Activated T-cell treated with anti-CD3 and anti-CD28 coated beads, Interleukin-2, amount 50 U/mL, for 24 hours (primary cell): ENCODE data around the gene THAP10.
"Not testable (repeated sequence)": the region's sequence is repeated elsewhere in the genome, so short reads cannot be mapped to it uniquely, and the experiment has no call there.

Experiments used
- DNase-seq: peaks from one replicate; pipeline ENCODE4 v3.0.0-alpha.2; 2020
- H3K27ac Mint-ChIP-seq: 2 replicates; pipeline ENCODE4 v1.8.0; 2020; ENCODE audit warnings: mild to moderate bottlenecking, mixed read lengths
- H3K27me3 Mint-ChIP-seq: 2 replicates; pipeline ENCODE4 v1.8.0; 2020; ENCODE audit warnings: mixed read lengths
- H3K36me3 Mint-ChIP-seq: 2 replicates; pipeline ENCODE4 v1.8.0; 2020; ENCODE audit warnings: low read depth, mixed read lengths
- H3K4me1 Mint-ChIP-seq: 2 replicates; pipeline ENCODE4 v1.8.0; 2020; ENCODE audit warnings: low read depth, mixed read lengths
- H3K4me3 Mint-ChIP-seq: 2 replicates; pipeline ENCODE4 v1.8.0; 2020; ENCODE audit warnings: mild to moderate bottlenecking, moderate library complexity, mixed read lengths
- H3K9me3 Mint-ChIP-seq: 2 replicates; pipeline ENCODE4 v1.8.0; 2020; ENCODE audit warnings: mixed read lengths

The THAP10 gene

DNA sequence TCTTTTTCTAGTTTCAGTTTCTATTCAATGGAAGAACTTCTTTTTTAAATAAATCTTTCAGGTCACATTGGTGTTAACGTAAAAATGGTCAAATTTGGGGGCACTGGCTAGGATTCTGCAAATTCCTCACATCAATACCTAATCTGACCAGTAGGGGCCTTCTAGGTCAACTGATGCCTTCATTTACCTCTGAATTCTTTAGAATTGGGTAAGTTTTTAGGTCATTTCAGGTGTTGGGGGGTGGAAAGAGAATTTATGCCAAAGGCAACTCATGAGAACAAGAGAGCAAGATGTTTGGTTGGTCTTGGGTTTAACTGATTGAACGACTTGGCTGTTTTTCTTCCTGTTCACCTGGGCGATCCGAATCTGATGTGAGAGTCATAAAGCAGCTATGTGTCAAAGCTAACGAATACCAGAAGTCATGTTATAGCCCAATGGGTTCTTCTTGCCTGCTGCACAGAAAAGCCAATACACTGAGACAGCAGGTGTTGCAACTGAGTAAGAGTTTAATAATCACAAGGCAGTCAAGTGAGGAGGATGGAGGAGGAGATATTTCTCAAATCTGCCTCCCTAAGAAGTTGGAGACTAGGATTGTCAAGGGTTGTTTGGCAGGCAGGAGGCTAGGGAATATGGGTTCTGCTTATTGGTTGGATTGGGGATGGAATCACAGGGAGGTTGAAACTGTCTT is 15.7 kb upstream of the THAP10 start:
- no peaks in the 10 kb centered on the region for H3K4me1 Mint-ChIP-seq
- peaks cover 33% of the 10 kb centered on the region for H3K27me3 Mint-ChIP-seq
- DNase-seq: no peak
- no peaks in the 10 kb centered on the region for H3K36me3 Mint-ChIP-seq
- H3K4me3 Mint-ChIP-seq: no peak overlapping the region
- no peak overlapping the region for H3K27ac Mint-ChIP-seq
- peaks cover 12% of the 10 kb centered on the region for H3K9me3 Mint-ChIP-seq

DNA sequence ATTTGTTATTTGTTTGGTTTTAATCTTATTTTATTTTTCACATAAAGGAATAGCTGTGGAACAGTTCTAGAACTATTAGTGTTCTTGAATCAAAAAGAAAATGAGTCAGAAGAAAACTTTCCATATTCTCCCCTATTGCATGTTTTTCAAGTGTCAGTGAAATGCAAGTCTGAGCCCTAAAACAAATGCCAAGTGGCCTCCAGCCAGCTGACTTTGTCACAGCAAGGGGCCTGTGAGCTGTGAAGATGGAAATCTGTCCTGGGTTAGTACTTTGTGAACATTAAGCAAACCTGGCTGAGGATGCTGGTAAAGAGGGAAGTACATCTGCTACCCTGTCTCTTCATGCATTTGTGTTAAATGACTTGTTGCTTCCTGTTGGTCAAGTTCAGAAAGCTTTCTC is 14.6 kb upstream of the THAP10 start:
- H3K36me3 Mint-ChIP-seq: no peaks in the 10 kb centered on the region
- H3K27ac Mint-ChIP-seq: no peak overlapping the region
- DNase-seq: no peak
- H3K4me1 Mint-ChIP-seq: no peaks in the 10 kb centered on the region
- H3K27me3 Mint-ChIP-seq: peaks cover 35% of the 10 kb centered on the region
- H3K4me3 Mint-ChIP-seq: no peak overlapping the region
- peaks cover 12% of the 10 kb centered on the region for H3K9me3 Mint-ChIP-seq

DNA sequence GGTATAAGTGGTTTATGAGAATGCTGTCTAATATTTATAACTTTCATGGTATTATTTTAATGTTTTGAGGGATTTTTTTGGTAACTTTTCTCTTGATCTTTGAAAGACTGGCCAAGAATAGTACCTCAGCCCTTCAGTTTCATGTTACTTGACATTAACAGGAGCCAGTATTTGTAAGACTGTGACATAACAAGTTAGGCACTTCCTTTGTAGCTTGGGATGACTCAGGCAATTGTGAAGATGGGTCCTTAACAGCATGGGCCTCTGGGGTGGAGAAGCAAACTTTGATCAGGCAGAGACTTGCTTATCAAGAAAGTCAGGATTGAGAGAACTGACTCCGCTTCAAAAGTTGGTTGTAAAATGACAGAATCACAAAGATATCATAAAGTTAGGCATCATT is 9.9 kb upstream of the THAP10 start:
- no peaks in the 10 kb centered on the region for H3K9me3 Mint-ChIP-seq
- DNase-seq: no peak
- H3K27ac Mint-ChIP-seq: no peak overlapping the region
- H3K4me1 Mint-ChIP-seq: no peaks in the 10 kb centered on the region
- no peaks in the 10 kb centered on the region for H3K36me3 Mint-ChIP-seq
- peaks cover 37% of the 10 kb centered on the region for H3K27me3 Mint-ChIP-seq
- no peak overlapping the region for H3K4me3 Mint-ChIP-seq

DNA sequence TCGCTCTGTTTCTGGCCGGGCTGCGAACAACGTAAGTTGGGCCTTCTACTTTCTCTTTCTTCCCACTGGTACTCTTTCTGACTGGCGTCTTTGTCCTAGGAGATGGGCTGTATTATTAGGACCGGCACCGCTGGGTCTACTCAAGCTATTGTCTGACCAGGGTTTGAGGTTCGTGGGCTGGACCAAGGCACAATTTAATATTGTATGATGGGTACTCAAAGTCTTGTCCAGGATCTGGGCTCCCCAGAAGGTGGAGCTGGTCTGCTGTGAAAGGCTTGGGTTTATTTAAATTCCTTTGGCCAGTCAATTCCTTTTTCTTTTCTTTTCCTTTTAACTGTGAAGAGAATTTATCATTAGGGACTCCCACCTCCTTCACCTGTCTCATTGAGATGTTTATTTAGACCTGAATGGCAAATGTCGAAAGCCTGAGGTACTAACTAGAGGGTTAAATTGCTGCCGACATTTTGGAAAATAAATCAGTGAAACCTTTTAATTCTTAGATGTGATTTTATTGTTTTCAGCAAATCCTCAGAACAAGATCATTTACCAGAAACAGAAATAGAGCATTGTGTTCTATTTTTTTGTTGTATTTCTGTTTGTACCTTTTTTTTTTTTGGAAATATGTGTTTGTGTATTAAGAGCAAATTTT is 803 bp upstream of the THAP10 start:
- no peak for DNase-seq
- peaks cover 83% of the 10 kb centered on the region for H3K27me3 Mint-ChIP-seq
- no peaks in the 10 kb centered on the region for H3K9me3 Mint-ChIP-seq
- peak overlapping the region; percentile 82 for H3K4me3 Mint-ChIP-seq
- H3K27ac Mint-ChIP-seq: peak overlapping the region; percentile 81
- peaks cover 4% of the 10 kb centered on the region for H3K36me3 Mint-ChIP-seq
- H3K4me1 Mint-ChIP-seq: peaks cover 12% of the 10 kb centered on the region

DNA sequence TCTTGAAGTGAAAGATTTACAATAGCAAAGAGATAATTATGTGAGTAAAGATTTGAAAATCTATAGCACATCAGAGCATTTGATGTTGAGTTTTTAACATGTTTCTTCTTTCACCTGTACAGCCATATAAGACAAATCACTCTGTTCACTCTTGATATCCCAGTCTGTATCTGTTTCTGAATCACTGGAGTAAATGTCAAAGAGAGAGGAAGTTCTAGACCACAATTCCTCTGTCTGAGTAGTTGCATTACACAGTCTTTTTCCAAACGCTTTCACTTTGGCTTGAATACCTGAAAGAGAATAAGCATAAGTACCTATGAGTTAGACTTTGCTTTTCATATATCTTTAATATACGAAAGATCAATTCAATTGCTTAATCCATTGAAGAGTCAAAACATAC is 9.9 kb downstream of the THAP10 start:
- Mint-ChIP-seq H3K27ac (no peak overlapping the region), H3K4me1 (no peaks in the 10 kb centered on the region), H3K27me3 (peaks cover 47% of the 10 kb centered on the region), H3K36me3 (no peaks in the 10 kb centered on the region), H3K9me3 (no peaks in the 10 kb centered on the region), H3K4me3 (no peak overlapping the region)
- no peak for DNase-seq

DNA sequence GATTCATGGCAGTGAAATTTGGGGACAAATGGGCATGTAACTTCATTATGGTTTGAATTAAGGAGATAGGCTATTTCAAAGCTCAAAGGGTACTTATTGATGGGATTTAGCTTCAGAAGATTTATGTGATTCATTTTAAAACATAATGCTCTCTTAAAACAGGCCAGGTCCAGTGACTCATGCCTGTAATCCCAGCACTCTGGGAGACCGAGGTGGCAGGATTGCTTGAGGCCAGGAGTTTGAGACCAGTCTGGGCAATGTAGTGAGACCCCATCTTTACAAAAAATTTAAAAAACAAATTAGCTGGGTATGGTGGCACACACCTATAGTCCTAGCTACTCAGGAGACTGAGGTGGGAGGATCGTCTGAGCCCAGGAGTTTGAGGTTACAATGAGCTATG is 11.5 kb downstream of the THAP10 start:
- H3K4me3 Mint-ChIP-seq: no peak overlapping the region
- no peak overlapping the region for H3K27ac Mint-ChIP-seq
- H3K27me3 Mint-ChIP-seq: peaks cover 56% of the 10 kb centered on the region
- no peaks in the 10 kb centered on the region for H3K36me3 Mint-ChIP-seq
- H3K9me3 Mint-ChIP-seq: no peaks in the 10 kb centered on the region
- H3K4me1 Mint-ChIP-seq: no peaks in the 10 kb centered on the region
- no peak for DNase-seq

DNA sequence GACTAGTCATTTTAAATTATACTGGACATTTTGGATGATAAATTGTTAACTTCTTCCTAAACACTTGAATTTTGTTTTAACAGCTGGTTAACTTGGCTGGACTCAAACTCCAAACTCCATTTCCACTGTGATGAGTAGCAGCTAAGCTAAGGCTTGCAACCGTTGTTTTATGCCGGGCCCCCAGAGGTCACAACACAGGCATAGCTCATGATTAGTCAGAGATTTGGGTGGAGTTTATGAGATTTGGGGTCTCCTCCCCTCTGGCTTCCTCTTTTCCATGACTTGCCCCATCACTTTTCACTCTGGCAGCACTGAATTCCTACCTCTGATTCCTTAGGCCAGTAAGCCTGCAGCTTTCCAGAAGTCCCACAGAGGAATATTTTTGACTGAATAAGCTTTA is 12.8 kb downstream of the THAP10 start:
- no peak for DNase-seq
- H3K27ac Mint-ChIP-seq: no peak overlapping the region
- H3K36me3 Mint-ChIP-seq: no peaks in the 10 kb centered on the region
- H3K4me3 Mint-ChIP-seq: no peak overlapping the region
- H3K9me3 Mint-ChIP-seq: no peaks in the 10 kb centered on the region
- H3K4me1 Mint-ChIP-seq: no peaks in the 10 kb centered on the region
- peaks cover 63% of the 10 kb centered on the region for H3K27me3 Mint-ChIP-seq

DNA sequence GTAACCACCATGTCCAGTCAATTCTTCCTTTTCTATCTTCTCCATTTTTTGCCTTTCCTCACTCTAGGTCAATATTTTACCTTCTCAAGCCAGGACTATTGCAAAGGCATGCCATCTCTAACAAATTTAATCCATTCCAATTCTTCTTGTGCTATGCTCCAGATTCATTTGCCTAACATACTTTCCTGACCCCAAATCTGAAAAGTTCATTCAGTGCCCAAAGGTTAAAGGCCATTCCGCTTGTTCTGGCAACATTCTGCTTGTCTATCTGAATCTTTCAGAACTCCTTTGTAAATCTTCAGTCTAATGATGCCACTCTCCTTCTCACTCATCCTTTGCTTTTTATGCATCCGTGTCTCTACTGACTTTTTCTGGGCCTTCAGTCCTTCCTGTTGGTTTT is 15.6 kb downstream of the THAP10 start:
- Mint-ChIP-seq H3K27me3 (peaks cover 59% of the 10 kb centered on the region), H3K36me3 (no peaks in the 10 kb centered on the region), H3K4me1 (no peaks in the 10 kb centered on the region), H3K9me3 (no peaks in the 10 kb centered on the region), H3K4me3 (no peak overlapping the region), H3K27ac (no peak overlapping the region)
- no peak for DNase-seq

DNA sequence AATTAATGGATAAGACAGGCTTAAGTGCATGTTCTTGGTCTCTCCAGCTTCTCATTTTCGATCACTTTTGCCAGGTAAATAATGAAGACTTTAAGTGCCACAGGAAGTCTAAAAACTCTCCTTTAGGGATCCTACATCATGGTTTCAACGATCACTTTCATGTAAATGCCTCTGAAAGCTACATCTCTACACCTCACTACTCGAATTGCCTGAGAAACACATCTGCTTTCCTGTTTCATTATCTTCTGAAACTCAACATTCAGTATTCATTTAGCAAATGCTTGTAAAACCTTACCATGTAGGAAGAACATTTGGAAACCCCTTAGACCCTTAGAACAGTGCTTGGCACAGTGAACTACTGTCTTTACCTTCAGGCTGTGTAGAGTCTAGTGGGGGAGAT is 16.2 kb downstream of the THAP10 start:
- Mint-ChIP-seq H3K4me3 (no peak overlapping the region), H3K9me3 (no peaks in the 10 kb centered on the region), H3K4me1 (no peaks in the 10 kb centered on the region), H3K36me3 (no peaks in the 10 kb centered on the region), H3K27me3 (peaks cover 59% of the 10 kb centered on the region), H3K27ac (no peak overlapping the region)
- DNase-seq: no peak

DNA sequence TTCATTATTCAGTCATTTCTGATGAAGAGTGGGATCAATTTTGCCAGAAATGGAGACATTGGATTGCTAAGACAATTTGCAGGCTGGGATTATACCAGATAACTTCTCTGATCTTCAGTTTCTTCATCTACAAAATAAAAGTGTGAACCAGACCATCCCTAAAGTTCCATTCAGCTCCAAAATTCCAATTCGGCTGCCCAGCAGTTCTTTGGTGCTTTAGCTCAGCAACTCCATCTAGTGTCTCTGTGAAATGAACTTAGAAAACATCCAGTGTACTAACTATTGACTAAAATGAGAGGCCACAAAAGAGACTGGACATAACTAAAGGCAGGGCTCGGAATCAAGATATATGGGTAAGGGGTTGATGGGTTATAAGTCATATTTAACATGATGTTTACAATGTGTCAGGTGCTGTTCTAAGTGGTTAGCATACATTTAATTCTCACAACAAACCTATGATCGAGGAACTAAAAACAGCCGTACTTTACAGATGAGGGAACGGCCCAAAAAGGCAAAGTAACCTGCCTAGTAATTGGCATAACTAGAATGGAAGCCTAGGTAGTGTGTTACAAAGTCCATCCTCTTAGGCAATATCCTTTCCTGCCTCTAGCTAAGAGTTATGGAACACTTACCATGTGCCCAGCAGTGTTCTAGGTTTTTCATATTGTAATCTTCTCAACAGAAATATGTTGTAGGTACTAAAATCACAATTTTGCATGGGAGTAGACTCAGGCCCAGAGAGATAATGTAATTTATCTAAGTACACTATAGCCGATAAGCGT is 17.0 kb downstream of the THAP10 start:
- Mint-ChIP-seq H3K27me3 (peaks cover 56% of the 10 kb centered on the region), H3K27ac (no peak overlapping the region), H3K36me3 (no peaks in the 10 kb centered on the region), H3K4me3 (no peak overlapping the region), H3K4me1 (peaks cover under 1% of the 10 kb centered on the region), H3K9me3 (no peaks in the 10 kb centered on the region)
- no peak for DNase-seq

DNA sequence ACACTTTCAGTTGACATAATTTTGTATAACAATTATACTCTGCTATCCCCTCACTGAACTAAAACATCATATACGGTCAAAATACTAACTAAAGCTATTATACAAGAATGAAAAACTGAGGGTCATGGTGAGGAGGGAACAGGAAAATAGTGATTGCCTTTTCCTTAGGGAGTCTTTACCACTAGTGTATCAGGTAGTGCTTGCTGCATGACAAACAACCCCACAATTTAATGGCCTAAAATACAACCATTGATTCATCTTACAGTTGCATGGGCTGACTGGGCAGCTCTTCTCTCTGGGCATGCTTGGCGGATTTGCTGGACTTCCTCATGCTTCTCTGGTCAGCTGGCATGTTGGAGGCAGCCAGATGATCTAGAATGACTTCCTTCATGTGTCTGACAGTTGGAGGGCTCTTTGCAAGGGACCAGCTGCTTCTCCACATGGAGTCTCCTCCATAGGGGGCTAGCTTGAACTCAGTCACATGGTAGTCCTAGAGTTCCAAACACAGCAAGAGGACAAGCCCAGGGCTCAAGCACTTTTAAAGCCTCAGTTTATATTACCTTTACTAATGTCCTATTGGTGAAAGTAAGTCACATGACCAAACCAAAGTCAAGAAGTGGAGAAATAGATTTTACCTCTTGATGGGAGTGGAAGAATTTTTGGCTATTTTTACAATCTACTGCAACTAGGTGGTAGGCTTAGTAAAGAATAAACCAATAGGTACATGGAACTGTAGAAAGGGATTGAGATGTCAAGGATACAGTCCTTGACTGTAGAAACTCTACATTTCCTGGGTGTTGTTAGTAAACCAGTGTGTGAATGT is 18.8 kb downstream of the THAP10 start:
- Mint-ChIP-seq H3K4me3 (no peak overlapping the region), H3K36me3 (no peaks in the 10 kb centered on the region), H3K9me3 (no peaks in the 10 kb centered on the region), H3K27me3 (peaks cover 42% of the 10 kb centered on the region), H3K4me1 (peaks cover 5% of the 10 kb centered on the region), H3K27ac (no peak overlapping the region)
- no peak for DNase-seq

DNA sequence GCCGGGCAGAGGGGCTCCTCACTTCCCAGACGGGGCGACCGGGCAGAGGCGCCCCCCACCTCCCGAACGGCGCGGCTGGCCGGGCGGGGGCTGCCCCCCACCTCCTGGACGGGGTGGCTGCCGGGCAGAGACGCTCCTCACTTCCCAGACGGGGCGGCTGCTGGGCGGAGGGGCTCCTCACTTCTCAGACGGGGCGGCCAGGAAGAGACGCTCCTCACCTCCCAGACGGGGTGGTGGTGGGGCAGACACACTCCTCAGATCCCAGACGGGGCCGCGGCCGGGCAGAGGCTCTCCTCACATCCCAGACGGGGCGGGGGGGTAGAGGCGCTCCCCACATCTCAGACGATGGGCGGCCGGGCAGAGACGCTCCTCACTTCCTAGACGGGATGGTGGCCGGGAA is 20.7 kb downstream of the THAP10 start:
- peaks cover 41% of the 10 kb centered on the region for H3K27me3 Mint-ChIP-seq
- H3K9me3 Mint-ChIP-seq, H3K4me3 Mint-ChIP-seq, H3K36me3 Mint-ChIP-seq, DNase-seq, H3K27ac Mint-ChIP-seq, H3K4me1 Mint-ChIP-seq: not testable (repeated sequence)

DNA sequence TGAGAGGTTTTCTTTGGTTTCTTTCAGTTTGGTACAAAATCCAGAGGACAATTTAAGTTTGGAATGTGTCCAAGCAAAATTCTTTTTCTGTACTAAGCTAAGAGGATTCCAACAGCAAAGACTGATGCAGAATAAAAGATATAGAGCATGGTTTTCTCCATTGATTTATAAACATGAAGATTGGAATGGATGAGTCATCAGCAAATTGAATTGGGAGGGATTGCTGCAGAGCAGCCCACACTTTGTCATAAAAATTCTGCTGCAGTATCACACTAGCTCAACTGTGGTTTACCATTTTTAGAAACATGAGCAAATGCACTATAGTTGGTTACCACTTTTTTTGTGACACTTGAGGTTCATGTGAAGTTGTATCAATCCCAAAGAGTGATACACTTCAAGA is 22.2 kb downstream of the THAP10 start:
- Mint-ChIP-seq H3K36me3 (no peaks in the 10 kb centered on the region), H3K4me1 (peaks cover 5% of the 10 kb centered on the region), H3K9me3 (no peaks in the 10 kb centered on the region), H3K27ac (no peak overlapping the region), H3K4me3 (no peak overlapping the region), H3K27me3 (peaks cover 28% of the 10 kb centered on the region)
- DNase-seq: no peak

DNA sequence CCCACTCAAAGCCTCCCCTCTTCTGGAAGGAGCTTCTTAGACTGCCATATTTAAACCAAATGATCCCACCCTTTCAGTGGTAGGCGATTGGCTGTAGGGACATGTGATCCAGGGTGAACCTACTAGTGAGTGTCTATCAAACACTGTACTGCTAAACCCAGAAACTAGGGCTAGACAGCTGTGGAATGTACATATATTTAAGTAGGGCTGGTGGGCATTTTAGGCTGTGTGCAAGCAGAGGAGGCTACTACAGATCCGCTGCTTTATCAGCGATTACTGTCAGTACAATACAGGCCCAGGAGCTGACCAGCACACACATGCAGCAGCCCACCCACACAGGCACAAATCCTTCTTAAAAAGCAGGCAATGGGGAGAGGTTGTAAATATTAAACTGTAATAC is 22.9 kb downstream of the THAP10 start:
- no peaks in the 10 kb centered on the region for H3K36me3 Mint-ChIP-seq
- H3K4me3 Mint-ChIP-seq: no peak overlapping the region
- no peak for DNase-seq
- peaks cover 5% of the 10 kb centered on the region for H3K4me1 Mint-ChIP-seq
- no peak overlapping the region for H3K27ac Mint-ChIP-seq
- H3K9me3 Mint-ChIP-seq: no peaks in the 10 kb centered on the region
- peaks cover 21% of the 10 kb centered on the region for H3K27me3 Mint-ChIP-seq
